Neural cell (in vitro differentiated cells): ENCODE measurements around the gene ECE1. TPM values are rescaled to one million over a fixed set of nuclear protein-coding genes. Genes with fewer than 3 reads are reported as not detected.
"Not testable (repeated sequence)": the region's sequence is repeated elsewhere in the genome, so short reads cannot be mapped to it uniquely, and the experiment has no call there.

ENCODE experiments used
- H2AFZ ChIP-seq: fragments of 200-600, 300-800 bp; sonication (generic), shearing (Covaris generic); 2 replicates; pipeline ENCODE4 v1.6.0; 2014; ENCODE audit warnings: low read depth, mild to moderate bottlenecking, antibody characterized with exemption, low read length, moderate library complexity
- H3F3A ChIP-seq: fragments of 200-600 bp; shearing (Covaris generic); 2 replicates; pipeline ENCODE4 v1.6.1; 2016; ENCODE audit warnings: mild to moderate bottlenecking, moderate library complexity, mixed read lengths, antibody characterized with exemption, low read length; ENCODE audit not compliant: insufficient read depth, poor library complexity, severe bottlenecking
- H3K27ac ChIP-seq: fragments of 200-600, 300-800 bp; sonication (generic), shearing (Covaris generic); 2 replicates; pipeline ENCODE4 v1.5.1; 2014; ENCODE audit warnings: mild to moderate bottlenecking, low read length, moderate library complexity
- H3K27me3 ChIP-seq: fragments of 300-800, 200-600 bp; sonication (generic), shearing (Covaris generic); 2 replicates; pipeline ENCODE4 v1.6.0; 2014; ENCODE audit warnings: mild to moderate bottlenecking, low read depth, low read length, moderate library complexity; ENCODE audit not compliant: insufficient read depth
- H3K36me3 ChIP-seq: fragments of 300-800, 200-600 bp; sonication (generic), shearing (Covaris generic); 2 replicates; pipeline ENCODE4 v1.5.1; 2014; ENCODE audit warnings: mild to moderate bottlenecking, antibody characterized with exemption, low read length, moderate library complexity; ENCODE audit not compliant: insufficient read depth
- H3K4me2 ChIP-seq: fragments of 300-800, 200-600 bp; sonication (generic), shearing (Covaris generic); 2 replicates; pipeline ENCODE4 v1.6.0; 2014; ENCODE audit warnings: mild to moderate bottlenecking, low read length
- H3K4me3 ChIP-seq: fragments of 300-800, 200-600 bp; sonication (generic), shearing (Covaris generic); 2 replicates; pipeline ENCODE4 v1.5.1; 2014; ENCODE audit warnings: mild to moderate bottlenecking, low read length, moderate library complexity
- H3K79me2 ChIP-seq: fragments of 200-600 bp; shearing (Covaris generic); replicated peaks from 2 replicates; pipeline ENCODE4 v1.6.0; 2014; ENCODE audit warnings: mild to moderate bottlenecking, low read length, moderate library complexity; ENCODE audit not compliant: insufficient read depth
- H3K9ac ChIP-seq: fragments of 300-800, 200-600 bp; sonication (generic), shearing (Covaris generic); 2 replicates; pipeline ENCODE4 v1.6.1; 2016; ENCODE audit warnings: mild to moderate bottlenecking, low read length, mixed read lengths
- H3K9me2 ChIP-seq: fragments of 200-600 bp; shearing (Covaris generic); 2 replicates; pipeline ENCODE4 v1.6.1; 2016; ENCODE audit warnings: mild to moderate bottlenecking, low read length, mixed read lengths; ENCODE audit not compliant: insufficient read depth
- H3K9me3 ChIP-seq: fragments of 200-600, 300-800 bp; sonication (generic), shearing (Covaris generic); 2 replicates; pipeline ENCODE4 v1.6.1; 2016; ENCODE audit warnings: mild to moderate bottlenecking, mixed run types, low read length, moderate library complexity, mixed read lengths
- H4K20me1 ChIP-seq: fragments of 200-600 bp; shearing (Covaris generic); 2 replicates; pipeline ENCODE4 v1.6.1; 2016; ENCODE audit warnings: mild to moderate bottlenecking, mixed run types; ENCODE audit not compliant: insufficient read depth
- EP300 ChIP-seq: fragments of 450-650 bp; conservative IDR thresholded peaks from 2 replicates; pipeline ENCODE4 v1.6.1; 2014; ENCODE audit warnings: antibody characterized with exemption, mild to moderate bottlenecking, moderate library complexity; ENCODE audit not compliant: poor library complexity, severe bottlenecking
- EZH2 ChIP-seq: fragments of 200-600, 300-800 bp; shearing (Covaris generic), sonication (generic); IDR thresholded peaks from 2 replicates; pipeline ENCODE4 v1.6.1; 2014; ENCODE audit warnings: antibody characterized with exemption, low read length, borderline replicate concordance, mild to moderate bottlenecking; ENCODE audit not compliant: insufficient read depth, poor library complexity, severe bottlenecking
- MXI1 ChIP-seq: fragments of 450-650 bp; conservative IDR thresholded peaks from 2 replicates; pipeline ENCODE4 v1.6.1; 2014; ENCODE audit warnings: antibody characterized with exemption, mild to moderate bottlenecking; ENCODE audit not compliant: poor library complexity, severe bottlenecking
- POLR2AphosphoS5 ChIP-seq: IDR thresholded peaks from 2 replicates; pipeline ENCODE4 v1.6.1; 2012
- RAD21 ChIP-seq: fragments of 450-650 bp; conservative IDR thresholded peaks from 2 replicates; pipeline ENCODE4 v1.6.1; 2014; ENCODE audit warnings: antibody characterized with exemption, mild to moderate bottlenecking, moderate library complexity
- SMC3 ChIP-seq: fragments of 450-650 bp; conservative IDR thresholded peaks from 2 replicates; pipeline ENCODE4 v1.6.1; 2014; ENCODE audit warnings: antibody characterized with exemption, mild to moderate bottlenecking, moderate library complexity; ENCODE audit not compliant: poor library complexity
- TAF1 ChIP-seq: IDR thresholded peaks from 2 replicates; pipeline ENCODE4 v1.6.1; 2012; ENCODE audit warnings: low read depth
- polyA plus RNA-seq: library from polyadenylated mRNA; depleted of rRNA; stranded (reverse); fragments of >200 nt; gene quantifications from 2 replicates; pipeline ENCODE4 v1.2.3, GENCODE V29; 2014
- TF ChIP-seq, protein P1 (sequence below): IDR thresholded peaks from 2 replicates; pipeline ENCODE4 v1.6.1; 2012; ENCODE audit warnings: borderline replicate concordance
- TF ChIP-seq, protein P2 (sequence below): fragments of 450-650 bp; IDR thresholded peaks from 2 replicates; pipeline ENCODE4 v1.5.1; 2014; ENCODE audit warnings: antibody characterized with exemption, mild to moderate bottlenecking, moderate library complexity; ENCODE audit not compliant: poor library complexity, severe bottlenecking

The ECE1 gene
- polyA plus RNA-seq, 1 donor from 2014 or later = 7.8 TPM

DNA sequence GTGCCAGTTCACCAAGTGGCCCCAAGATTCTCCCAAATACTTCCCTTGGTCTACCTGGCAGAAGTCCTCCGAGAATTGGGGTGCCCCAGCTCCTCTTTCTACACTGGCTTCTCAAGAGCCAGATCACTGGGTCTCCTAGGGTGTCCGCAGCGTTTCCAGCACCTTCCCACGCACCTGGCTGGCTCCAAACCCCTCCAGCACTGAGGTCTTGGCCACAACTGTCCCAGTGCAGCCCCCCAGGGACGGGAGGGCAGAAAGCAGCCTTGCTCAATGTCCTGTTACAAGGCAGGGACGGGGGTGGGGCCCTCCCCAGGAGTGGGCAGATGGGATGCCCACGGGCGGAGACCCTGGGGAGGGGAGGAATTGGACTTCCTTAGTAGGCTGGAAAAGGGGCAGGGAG lies 1.1 kb downstream of the ECE1 start:
- Histone ChIP-seq H3K79me2 (no peaks in the 10 kb centered on the region), H3K9me3 (no peaks in the 10 kb centered on the region), H3K36me3 (no peaks in the 10 kb centered on the region), H3K27me3 (peaks cover 13% of the 10 kb centered on the region), H3K27ac (no peak overlapping the region), H3K9me2 (no peaks in the 10 kb centered on the region), H2AFZ (no peak overlapping the region), H3K4me3 (no peak overlapping the region), H3F3A (no peaks in the 10 kb centered on the region), H3K9ac (no peak overlapping the region), H3K4me2 (no peak overlapping the region), H4K20me1 (no peaks in the 10 kb centered on the region)
- TF ChIP-seq, protein P1, sequence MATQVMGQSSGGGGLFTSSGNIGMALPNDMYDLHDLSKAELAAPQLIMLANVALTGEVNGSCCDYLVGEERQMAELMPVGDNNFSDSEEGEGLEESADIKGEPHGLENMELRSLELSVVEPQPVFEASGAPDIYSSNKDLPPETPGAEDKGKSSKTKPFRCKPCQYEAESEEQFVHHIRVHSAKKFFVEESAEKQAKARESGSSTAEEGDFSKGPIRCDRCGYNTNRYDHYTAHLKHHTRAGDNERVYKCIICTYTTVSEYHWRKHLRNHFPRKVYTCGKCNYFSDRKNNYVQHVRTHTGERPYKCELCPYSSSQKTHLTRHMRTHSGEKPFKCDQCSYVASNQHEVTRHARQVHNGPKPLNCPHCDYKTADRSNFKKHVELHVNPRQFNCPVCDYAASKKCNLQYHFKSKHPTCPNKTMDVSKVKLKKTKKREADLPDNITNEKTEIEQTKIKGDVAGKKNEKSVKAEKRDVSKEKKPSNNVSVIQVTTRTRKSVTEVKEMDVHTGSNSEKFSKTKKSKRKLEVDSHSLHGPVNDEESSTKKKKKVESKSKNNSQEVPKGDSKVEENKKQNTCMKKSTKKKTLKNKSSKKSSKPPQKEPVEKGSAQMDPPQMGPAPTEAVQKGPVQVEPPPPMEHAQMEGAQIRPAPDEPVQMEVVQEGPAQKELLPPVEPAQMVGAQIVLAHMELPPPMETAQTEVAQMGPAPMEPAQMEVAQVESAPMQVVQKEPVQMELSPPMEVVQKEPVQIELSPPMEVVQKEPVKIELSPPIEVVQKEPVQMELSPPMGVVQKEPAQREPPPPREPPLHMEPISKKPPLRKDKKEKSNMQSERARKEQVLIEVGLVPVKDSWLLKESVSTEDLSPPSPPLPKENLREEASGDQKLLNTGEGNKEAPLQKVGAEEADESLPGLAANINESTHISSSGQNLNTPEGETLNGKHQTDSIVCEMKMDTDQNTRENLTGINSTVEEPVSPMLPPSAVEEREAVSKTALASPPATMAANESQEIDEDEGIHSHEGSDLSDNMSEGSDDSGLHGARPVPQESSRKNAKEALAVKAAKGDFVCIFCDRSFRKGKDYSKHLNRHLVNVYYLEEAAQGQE = no peak
- no peak for TF ChIP-seq SMC3
- no peak for TF ChIP-seq RAD21
- TF ChIP-seq TAF1 = no peak
- TF ChIP-seq EP300 = no peak
- no peak for TF ChIP-seq MXI1
- TF ChIP-seq, protein P2, sequence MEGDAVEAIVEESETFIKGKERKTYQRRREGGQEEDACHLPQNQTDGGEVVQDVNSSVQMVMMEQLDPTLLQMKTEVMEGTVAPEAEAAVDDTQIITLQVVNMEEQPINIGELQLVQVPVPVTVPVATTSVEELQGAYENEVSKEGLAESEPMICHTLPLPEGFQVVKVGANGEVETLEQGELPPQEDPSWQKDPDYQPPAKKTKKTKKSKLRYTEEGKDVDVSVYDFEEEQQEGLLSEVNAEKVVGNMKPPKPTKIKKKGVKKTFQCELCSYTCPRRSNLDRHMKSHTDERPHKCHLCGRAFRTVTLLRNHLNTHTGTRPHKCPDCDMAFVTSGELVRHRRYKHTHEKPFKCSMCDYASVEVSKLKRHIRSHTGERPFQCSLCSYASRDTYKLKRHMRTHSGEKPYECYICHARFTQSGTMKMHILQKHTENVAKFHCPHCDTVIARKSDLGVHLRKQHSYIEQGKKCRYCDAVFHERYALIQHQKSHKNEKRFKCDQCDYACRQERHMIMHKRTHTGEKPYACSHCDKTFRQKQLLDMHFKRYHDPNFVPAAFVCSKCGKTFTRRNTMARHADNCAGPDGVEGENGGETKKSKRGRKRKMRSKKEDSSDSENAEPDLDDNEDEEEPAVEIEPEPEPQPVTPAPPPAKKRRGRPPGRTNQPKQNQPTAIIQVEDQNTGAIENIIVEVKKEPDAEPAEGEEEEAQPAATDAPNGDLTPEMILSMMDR = no peak
- no peak for TF ChIP-seq EZH2
- no peak for TF ChIP-seq POLR2AphosphoS5

DNA sequence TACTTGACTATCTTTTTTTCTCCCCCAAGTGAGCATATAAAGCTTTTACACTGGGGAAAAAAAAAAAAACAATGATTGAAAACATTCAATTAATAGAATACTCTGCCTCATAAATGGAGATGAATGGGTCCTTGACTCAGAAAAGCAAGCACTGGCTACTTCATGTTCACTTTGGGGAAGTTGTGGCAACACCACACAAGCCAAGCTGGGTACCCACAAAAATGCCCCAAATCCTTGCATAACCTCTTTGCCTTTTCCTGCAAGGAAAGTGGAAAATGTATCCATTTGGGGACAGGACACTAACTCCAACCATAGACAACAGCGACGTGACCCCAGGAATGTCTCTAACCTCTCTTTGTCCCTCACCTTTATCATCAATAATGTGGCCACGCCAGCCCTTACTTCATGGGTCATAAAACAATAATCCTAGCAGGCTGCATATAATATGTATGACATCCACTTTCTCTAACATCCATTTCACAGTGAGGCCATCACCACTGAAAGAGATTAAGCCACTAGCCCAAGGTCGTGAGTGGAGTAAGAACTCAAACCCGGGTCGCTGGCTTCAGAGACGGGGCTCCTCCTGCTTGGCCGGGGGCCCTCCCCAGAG lies 2.3 kb downstream of the ECE1 start:
- H3K79me2 ChIP-seq = no peaks in the 10 kb centered on the region
- no peak overlapping the region for H3K9ac ChIP-seq
- no peaks in the 10 kb centered on the region for H3F3A ChIP-seq
- no peak overlapping the region for H3K27ac ChIP-seq
- H3K4me3 ChIP-seq = no peak overlapping the region
- H3K27me3 ChIP-seq = peaks cover 13% of the 10 kb centered on the region
- H4K20me1 ChIP-seq = no peaks in the 10 kb centered on the region
- H3K9me2 ChIP-seq = no peaks in the 10 kb centered on the region
- H3K9me3 ChIP-seq = no peaks in the 10 kb centered on the region
- no peak overlapping the region for H2AFZ ChIP-seq
- TF ChIP-seq, protein P1 = no peak
- no peak for TF ChIP-seq EP300
- no peak for TF ChIP-seq TAF1
- no peaks in the 10 kb centered on the region for H3K36me3 ChIP-seq
- H3K4me2 ChIP-seq = no peak overlapping the region

DNA sequence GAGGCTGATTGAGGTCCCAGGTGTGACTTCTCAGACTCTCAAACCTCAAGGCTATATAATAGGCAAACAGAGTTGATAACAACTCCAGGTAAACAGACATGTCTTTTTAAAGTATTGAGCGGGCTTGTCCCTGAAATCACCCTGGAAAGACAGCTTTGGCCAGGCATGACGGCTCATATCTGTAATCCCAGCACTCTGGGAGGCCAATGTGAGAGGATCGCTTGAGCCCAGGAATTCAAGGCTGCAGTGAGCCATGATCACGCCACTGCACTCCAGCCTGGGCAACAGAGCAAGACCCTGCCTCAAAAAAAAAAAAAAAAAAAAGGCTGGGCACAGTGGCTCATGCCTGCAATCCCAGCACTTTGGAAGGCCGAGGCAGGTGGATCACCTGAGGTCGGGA lies 4.9 kb downstream of the ECE1 start:
- not testable (repeated sequence) for H3K27me3 ChIP-seq, H3K36me3 ChIP-seq, H3K79me2 ChIP-seq, H3K4me3 ChIP-seq, H2AFZ ChIP-seq, H4K20me1 ChIP-seq, H3K9me2 ChIP-seq, H3K9me3 ChIP-seq, H3K4me2 ChIP-seq, H3F3A ChIP-seq, H3K27ac ChIP-seq, H3K9ac ChIP-seq
